ENCODE results near the gene AAK1. TPM values are rescaled to one million over a fixed set of nuclear protein-coding genes. Genes with fewer than 3 reads are reported as not detected.

Gene AAK1
- total RNA-seq, 4 donors from 2014 or later = 28.0 to 35.5 (median 32.8) TPM

- 83 to 90% methylated on average over 1 of the region's 1 CpG for WGBS, 2 donors
- intact Hi-C loops (cut with DNase I) = no loop called here
- no peak overlapping the region for H3K27ac ChIP-seq
- no peaks in the 10 kb centered on the region for H3K9me3 ChIP-seq
- TF ChIP-seq CTCF (IDR thresholded peaks at IDR 0.05) (no peak), POLR2A (IDR thresholded peaks at IDR 0.05) (no peak)
- H3K36me3 ChIP-seq = no peaks in the 10 kb centered on the region
- no peak for DNase-seq
- H3K27me3 ChIP-seq = no peaks in the 10 kb centered on the region
- peaks cover 8 to 51% (median 21%) of the 10 kb centered on the region in 3 donors for H3K4me1 ChIP-seq
- H3K4me3 ChIP-seq = no peak overlapping the region
Measured at GRCh38 chr2:69604836-69605235, 38.7 kb downstream of the AAK1 start.

- no peak for DNase-seq
- H3K4me1 ChIP-seq = peaks cover 8 to 51% (median 21%) of the 10 kb centered on the region in 3 donors
- no peaks in the 10 kb centered on the region for H3K36me3 ChIP-seq
- intact Hi-C loops (cut with DNase I) = no loop called here
- no peaks in the 10 kb centered on the region for H3K27me3 ChIP-seq
- no peak for TF ChIP-seq CTCF (IDR thresholded peaks at IDR 0.05)
- TF ChIP-seq POLR2A (IDR thresholded peaks at IDR 0.05) = no peak
- H3K27ac ChIP-seq = no peak overlapping the region
- H3K9me3 ChIP-seq = no peaks in the 10 kb centered on the region
- WGBS, 2 donors = 79 to 87% methylated on average over 5 of the region's 6 CpGs
- no peak overlapping the region for H3K4me3 ChIP-seq
Measured at GRCh38 chr2:69604026-69604678, 39.4 kb downstream of the AAK1 start.

DNA sequence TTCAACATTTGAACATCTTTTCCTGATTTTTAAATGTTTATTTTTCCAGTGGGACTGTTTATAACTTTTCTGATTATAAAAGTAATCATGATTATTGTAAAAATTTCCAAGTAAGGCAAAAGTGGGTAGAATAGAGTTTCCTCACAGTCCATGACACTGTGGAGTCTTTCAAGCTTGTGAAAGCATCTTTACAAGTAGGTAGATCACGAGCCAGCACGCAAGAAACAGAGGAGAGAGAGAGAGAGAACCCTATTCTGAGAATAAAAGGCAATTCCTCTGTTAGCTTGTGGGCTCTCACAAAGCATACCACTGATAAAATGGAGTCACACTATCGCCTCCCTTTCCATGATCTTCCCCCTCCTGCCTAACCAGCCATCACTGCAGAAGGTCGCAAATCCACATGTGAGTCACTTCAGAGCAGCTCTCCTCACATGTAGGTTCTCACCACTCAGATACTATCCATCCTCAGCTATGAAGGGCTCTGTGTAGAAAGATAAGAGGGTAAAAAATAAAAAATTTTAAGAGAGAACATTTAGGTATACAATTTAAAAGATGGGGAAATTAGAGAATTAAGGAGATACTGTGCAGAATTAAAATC is 40.3 kb downstream of the AAK1 start:
- intact Hi-C loops (cut with DNase I) = no loop called here
- no peaks in the 10 kb centered on the region for H3K27me3 ChIP-seq
- WGBS, 2 donors = 65 to 90% methylated on average over 4 of the region's 4 CpGs
- H3K27ac ChIP-seq = no peak overlapping the region
- DNase-seq = no peak
- TF ChIP-seq CTCF (IDR thresholded peaks at IDR 0.05) (no peak), POLR2A (IDR thresholded peaks at IDR 0.05) (no peak)
- peaks cover 3 to 43% (median 21%) of the 10 kb centered on the region in 3 donors for H3K4me1 ChIP-seq
- no peaks in the 10 kb centered on the region for H3K36me3 ChIP-seq
- no peaks in the 10 kb centered on the region for H3K9me3 ChIP-seq
- no peak overlapping the region for H3K4me3 ChIP-seq

GRCh38 chr2:69601179-69601612 is 42.3 kb downstream of the AAK1 start:
- Histone ChIP-seq H3K27ac (no peak overlapping the region), H3K27me3 (no peaks in the 10 kb centered on the region), H3K9me3 (no peaks in the 10 kb centered on the region), H3K36me3 (no peaks in the 10 kb centered on the region), H3K4me3 (no peak overlapping the region), H3K4me1 (peaks cover 3 to 22% (median 5%) of the 10 kb centered on the region in 3 donors)
- DNase-seq = no peak
- TF ChIP-seq CTCF (IDR thresholded peaks at IDR 0.05) = no peak
- TF ChIP-seq POLR2A (IDR thresholded peaks at IDR 0.05) = no peak
- intact Hi-C loops (cut with DNase I) = no loop called here
- 75 to 78% methylated on average over 2 of the region's 2 CpGs for WGBS, 2 donors

GRCh38 chr2:69600425-69600824 is 43.1 kb downstream of the AAK1 start:
- no peak overlapping the region for H3K27ac ChIP-seq
- no peaks in the 10 kb centered on the region for H3K27me3 ChIP-seq
- H3K9me3 ChIP-seq = no peaks in the 10 kb centered on the region
- 75 to 89% methylated on average over 4 of the region's 4 CpGs for WGBS, 2 donors
- no peaks in the 10 kb centered on the region for H3K36me3 ChIP-seq
- intact Hi-C loops (cut with DNase I) = no loop called here
- peaks cover 3 to 18% (median 5%) of the 10 kb centered on the region in 3 donors for H3K4me1 ChIP-seq
- no peak overlapping the region for H3K4me3 ChIP-seq
- no peak for TF ChIP-seq CTCF (IDR thresholded peaks at IDR 0.05)
- TF ChIP-seq POLR2A (IDR thresholded peaks at IDR 0.05) = no peak
- DNase-seq = no peak

All from esophagus squamous epithelium (tissue), 5 donors.